Gastroesophageal sphincter (tissue), 4 donors: ENCODE data around the gene IL4R. TPM values are rescaled to one million over a fixed set of nuclear protein-coding genes. Genes with fewer than 3 reads are reported as not detected.

ENCODE experiments used
- ATAC-seq: fragments of 150-250 bp; one replicate; pipeline ENCODE4 v1.9.1; 2016; ENCODE audit warnings: mild to moderate bottlenecking, moderate library complexity
- H3K27ac ChIP-seq, 4 donors: fragments of 200-600 bp; sonication (generic) in 3 of 4; 1 replicate in 3 of 4; 2 replicates in 1 of 4; pipeline ENCODE4 v1.5.1; 2016 to 2019
- H3K27me3 ChIP-seq: fragments of 200-600 bp; sonication (generic); one replicate; pipeline ENCODE4 v1.5.1; 2019
- H3K36me3 ChIP-seq, 2 donors: fragments of 200-600 bp; sonication (generic); one replicate each; pipeline ENCODE4 v1.5.1; 2019; ENCODE audit warnings: control low read depth in 1 of 2
- H3K4me1 ChIP-seq, 3 donors: fragments of 200-600 bp; sonication (generic); 1 replicate in 2 of 3; 2 replicates in 1 of 3; pipeline ENCODE4 v1.5.1; 2016 to 2019; ENCODE audit warnings: control low read depth in 2 of 3
- H3K4me3 ChIP-seq, 2 donors: fragments of 200-600 bp; sonication (generic); one replicate each; pipeline ENCODE4 v1.5.1; 2019; ENCODE audit warnings: mild to moderate bottlenecking in 1 of 2, moderate library complexity in 1 of 2
- H3K9me3 ChIP-seq, 3 donors: fragments of 200-600 bp; sonication (generic); one replicate each; pipeline ENCODE4 v1.5.1; 2017 to 2019; ENCODE audit warnings: control low read depth in 2 of 3
- EP300 ChIP-seq: sonication (generic); formaldehyde crosslinking; IDR thresholded peaks from one replicate; pipeline ENCODE4 v1.6.1; 2017; ENCODE audit warnings: antibody characterized with exemption, mild to moderate bottlenecking
- POLR2A ChIP-seq, 2 donors: fragments of 450-650 bp; IDR thresholded peaks; one replicate each; pipeline ENCODE4 v1.6.1; 2017; ENCODE audit warnings: antibody characterized with exemption in 2 of 2, mild to moderate bottlenecking in 2 of 2, moderate library complexity in 1 of 2
- POLR2AphosphoS5 ChIP-seq: sonication (generic); formaldehyde crosslinking; IDR thresholded peaks from one replicate; pipeline ENCODE4 v1.6.1; 2017; ENCODE audit warnings: antibody characterized with exemption
- WGBS, 2 donors: methylation state at CpG; one replicate each; pipeline ENCODE4 v1.1.5; 2018; ENCODE audit warnings: low coverage in 1 of 2; 5-methylcytosine and 5-hydroxymethylcytosine counted together
- total RNA-seq, 4 donors: library from RNA; depleted of rRNA; stranded (reverse); fragments of >200 nt; gene quantifications; one replicate each; pipeline ENCODE4 v1.1.0, GENCODE V29; 2016
- TF ChIP-seq, protein P1 (sequence below), 4 experiments: fragments of 200-600 bp in 2 of 4; fragments of 450-650 bp in 2 of 4; sonication (generic) in 1 of 4; IDR thresholded peaks; one replicate each; pipeline ENCODE4 v1.5.1; 2017 to 2019; ENCODE audit warnings: antibody characterized with exemption in 4 of 4, mild to moderate bottlenecking in 2 of 4, moderate library complexity in 2 of 4

The IL4R gene
- total RNA-seq, 4 donors from 2014 or later: 72.3 to 212 (median 110) TPM

DNA sequence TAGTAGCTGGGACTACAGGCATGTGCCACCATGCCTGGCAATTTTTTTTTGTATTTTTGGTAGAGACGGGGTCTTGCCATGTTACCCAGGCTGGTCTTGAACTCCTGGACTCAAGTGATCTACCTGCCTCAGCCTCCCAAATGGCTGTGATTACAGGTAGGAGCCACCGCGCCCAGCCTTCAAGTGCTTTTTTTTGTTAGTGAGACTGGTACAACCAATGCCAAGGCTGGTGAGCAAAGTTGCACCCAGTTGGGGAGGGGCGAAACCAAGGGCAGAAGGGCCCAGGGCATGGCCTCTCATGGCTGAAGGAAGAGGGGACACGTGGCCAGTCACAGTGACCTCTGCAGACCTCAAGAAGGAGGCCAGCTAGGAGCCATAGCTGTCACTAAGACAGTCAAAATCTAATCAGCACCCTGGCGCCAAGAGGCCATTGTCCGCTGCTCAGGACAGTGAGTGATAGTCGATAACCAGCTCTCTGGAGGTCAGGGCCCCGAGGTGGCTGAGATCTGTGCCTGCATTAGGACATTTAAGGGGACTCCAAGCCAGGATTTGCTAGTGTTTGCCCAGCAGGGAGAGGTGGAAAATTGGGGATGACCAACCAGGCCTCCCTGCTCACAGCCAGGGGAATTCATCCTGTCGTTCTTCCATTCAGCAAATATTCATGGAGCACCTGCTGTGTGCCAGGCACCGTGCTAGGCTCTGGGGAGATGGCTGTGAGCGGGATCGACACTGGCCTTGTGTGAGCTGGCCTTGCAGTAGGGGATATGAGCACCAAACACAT lies 10.2 kb downstream of the IL4R start:
- 64 to 88% methylated on average over 1 to 5 of the region's 13 CpGs for WGBS, 2 donors
- no peak for ATAC-seq
- no peaks in the 10 kb centered on the region for H3K9me3 ChIP-seq
- H3K36me3 ChIP-seq: no peaks in the 10 kb centered on the region
- peaks cover 9 to 100% (median 49%) of the 10 kb centered on the region in 3 donors for H3K4me1 ChIP-seq
- no peak overlapping the region for H3K4me3 ChIP-seq
- peak overlapping the region; percentile 94 to 99 (median 98) for H3K27ac ChIP-seq
- H3K27me3 ChIP-seq: no peaks in the 10 kb centered on the region
- TF ChIP-seq, protein P1, sequence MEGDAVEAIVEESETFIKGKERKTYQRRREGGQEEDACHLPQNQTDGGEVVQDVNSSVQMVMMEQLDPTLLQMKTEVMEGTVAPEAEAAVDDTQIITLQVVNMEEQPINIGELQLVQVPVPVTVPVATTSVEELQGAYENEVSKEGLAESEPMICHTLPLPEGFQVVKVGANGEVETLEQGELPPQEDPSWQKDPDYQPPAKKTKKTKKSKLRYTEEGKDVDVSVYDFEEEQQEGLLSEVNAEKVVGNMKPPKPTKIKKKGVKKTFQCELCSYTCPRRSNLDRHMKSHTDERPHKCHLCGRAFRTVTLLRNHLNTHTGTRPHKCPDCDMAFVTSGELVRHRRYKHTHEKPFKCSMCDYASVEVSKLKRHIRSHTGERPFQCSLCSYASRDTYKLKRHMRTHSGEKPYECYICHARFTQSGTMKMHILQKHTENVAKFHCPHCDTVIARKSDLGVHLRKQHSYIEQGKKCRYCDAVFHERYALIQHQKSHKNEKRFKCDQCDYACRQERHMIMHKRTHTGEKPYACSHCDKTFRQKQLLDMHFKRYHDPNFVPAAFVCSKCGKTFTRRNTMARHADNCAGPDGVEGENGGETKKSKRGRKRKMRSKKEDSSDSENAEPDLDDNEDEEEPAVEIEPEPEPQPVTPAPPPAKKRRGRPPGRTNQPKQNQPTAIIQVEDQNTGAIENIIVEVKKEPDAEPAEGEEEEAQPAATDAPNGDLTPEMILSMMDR (IDR thresholded peaks at IDR 0.05): no peak

DNA sequence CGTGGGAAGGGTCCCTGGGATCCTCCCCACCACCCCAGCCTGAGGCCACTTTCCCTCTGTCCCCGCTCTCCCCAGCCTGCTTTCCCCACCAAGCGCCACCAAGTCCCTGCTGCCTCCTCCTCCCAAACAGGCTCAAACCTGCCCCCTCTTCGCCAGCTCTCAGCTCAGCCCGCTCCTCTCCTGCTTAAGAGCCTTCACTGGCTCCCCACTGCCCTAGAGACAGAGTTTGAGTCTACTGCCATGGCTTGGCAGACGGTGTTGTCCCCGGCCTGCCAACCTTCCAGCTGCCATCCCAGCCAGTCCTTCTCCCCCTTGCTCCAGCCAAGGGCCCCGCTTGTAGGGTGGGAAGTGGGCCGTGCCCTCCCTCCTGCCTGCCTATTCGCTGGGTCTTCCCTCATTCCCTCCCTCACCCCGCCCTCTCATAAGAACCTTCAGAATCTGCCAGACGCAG lies 11.1 kb downstream of the IL4R start:
- peak; percentile 26 for ATAC-seq
- Histone ChIP-seq H3K4me3 (no peak overlapping the region), H3K4me1 (peaks cover 13 to 100% (median 49%) of the 10 kb centered on the region in 3 donors), H3K36me3 (no peaks in the 10 kb centered on the region), H3K27ac (peak overlapping the region; percentile 94 to 99 (median 98)), H3K9me3 (no peaks in the 10 kb centered on the region), H3K27me3 (no peaks in the 10 kb centered on the region)
- TF ChIP-seq, protein P1 (IDR thresholded peaks at IDR 0.05): no peak
- TF ChIP-seq POLR2AphosphoS5: peak; percentile 81
- no peak for TF ChIP-seq POLR2A (IDR thresholded peaks at IDR 0.05)
- WGBS, 2 donors: 53 to 73% methylated on average over 5 to 7 of the region's 12 CpGs

DNA sequence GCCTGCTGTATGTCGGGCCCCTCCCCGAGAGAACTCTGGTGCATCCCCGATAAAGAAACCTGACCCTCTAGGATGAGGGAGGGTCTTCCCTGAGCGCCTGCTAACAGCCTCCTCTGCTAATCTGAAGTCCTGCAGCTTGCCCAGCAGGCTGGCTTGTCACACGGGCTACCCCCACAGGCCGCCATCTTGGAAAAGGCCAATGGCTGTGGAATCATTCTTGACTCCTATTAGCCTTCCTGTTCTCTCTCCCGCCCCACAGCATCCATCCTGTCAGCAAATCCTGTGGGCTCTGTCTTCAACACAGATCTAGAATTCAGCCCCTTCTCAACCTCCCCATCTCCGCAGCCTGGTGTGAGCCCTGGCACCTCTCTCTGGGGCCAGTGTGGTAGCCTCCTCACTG lies 12.0 kb downstream of the IL4R start:
- ATAC-seq: no peak
- TF ChIP-seq POLR2A (IDR thresholded peaks at IDR 0.05) (no peak), POLR2AphosphoS5 (no peak), EP300 (no peak)
- TF ChIP-seq, protein P1 (IDR thresholded peaks at IDR 0.05): no peak
- 76 to 90% methylated on average over 5 to 8 of the region's 8 CpGs for WGBS, 2 donors
- no peaks in the 10 kb centered on the region for H3K27me3 ChIP-seq
- no peaks in the 10 kb centered on the region for H3K9me3 ChIP-seq
- H3K4me3 ChIP-seq: no peak overlapping the region
- no peaks in the 10 kb centered on the region for H3K36me3 ChIP-seq
- peak overlapping the region; percentile 94 to 99 (median 98) for H3K27ac ChIP-seq
- peaks cover 8 to 100% (median 57%) of the 10 kb centered on the region in 3 donors for H3K4me1 ChIP-seq

DNA sequence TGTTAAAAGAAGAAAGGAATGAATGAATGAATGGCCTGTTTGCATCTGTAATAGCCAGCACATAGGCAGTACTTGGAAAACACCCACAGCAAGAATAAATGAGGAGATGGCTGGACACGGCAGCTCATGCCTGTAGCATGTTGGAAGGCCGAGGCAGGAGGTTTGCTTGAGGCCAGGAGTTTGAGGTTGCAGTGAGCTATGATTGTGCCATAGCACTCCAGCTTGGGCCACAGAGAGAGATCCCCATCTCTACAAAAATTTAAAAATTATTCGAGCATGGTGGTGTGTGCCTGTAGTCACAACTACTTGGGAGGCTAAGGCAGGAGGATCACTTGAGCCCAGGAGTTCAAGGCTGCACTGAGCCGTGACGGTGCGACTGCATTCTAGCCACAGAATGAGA lies 12.5 kb downstream of the IL4R start:
- no peak overlapping the region for H3K4me3 ChIP-seq
- 60 to 71% methylated on average over 2 to 5 of the region's 6 CpGs for WGBS, 2 donors
- H3K36me3 ChIP-seq: no peaks in the 10 kb centered on the region
- H3K9me3 ChIP-seq: no peaks in the 10 kb centered on the region
- peak overlapping the region; percentile 94 to 99 (median 98) for H3K27ac ChIP-seq
- TF ChIP-seq POLR2AphosphoS5: no peak
- no peak for TF ChIP-seq EP300
- TF ChIP-seq, protein P1 (IDR thresholded peaks at IDR 0.05): no peak
- no peak for TF ChIP-seq POLR2A (IDR thresholded peaks at IDR 0.05)
- peaks cover 5 to 100% (median 62%) of the 10 kb centered on the region in 3 donors for H3K4me1 ChIP-seq
- no peaks in the 10 kb centered on the region for H3K27me3 ChIP-seq
- ATAC-seq: no peak
